ENCODE results near the gene KIAA0586.
A peak's percentile ranks its signal among the peaks of the same experiment; 100 is the strongest.
"Not testable (repeated sequence)": the region's sequence is repeated elsewhere in the genome, so short reads cannot be mapped to it uniquely, and the experiment has no call there.

The KIAA0586 gene

GRCh38 chr14:58427281-58428117 is at the start of gene KIAA0586, which contains the start of gene TIMM9:
Gene KIAA0586, plus strand, starts transcription at chr14:58427719. Its CDS starts 546 bp downstream, at chr14:58428265.
Gene TIMM9, minus strand, starts transcription at chr14:58427531. Its CDS starts 15,586 bp downstream, at chr14:58411945.
- peak; percentile 98 for DNase-seq

DNA sequence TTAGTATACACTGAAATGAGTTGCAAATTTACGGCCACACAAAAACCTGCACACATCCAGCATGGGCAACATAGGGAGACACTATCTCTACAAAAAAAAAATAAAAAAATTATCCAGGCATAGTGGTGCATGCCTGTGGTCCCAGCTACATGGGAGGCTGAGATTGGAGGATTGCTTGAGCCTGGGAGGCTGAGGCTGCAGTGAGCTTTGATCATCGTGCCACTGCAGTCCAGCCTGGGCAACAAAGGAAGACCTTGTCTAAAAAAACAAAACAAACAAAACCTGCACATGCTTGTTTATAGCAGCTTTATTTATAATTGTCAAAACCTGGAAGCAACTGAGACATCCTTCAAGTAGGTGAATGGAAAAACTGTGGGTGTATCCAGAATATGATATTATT is 36.7 kb upstream of the KIAA0586 start:
- DNase-seq, result no peak

- DNase-seq, result no peak
Observed at GRCh38 chr14:58395562-58395811, 32.0 kb upstream of the KIAA0586 start.

GRCh38 chr14:58395812-58396788 is 31.4 kb upstream of the KIAA0586 start, which contains the start of gene TOMM20L:
Gene TOMM20L, plus strand, starts transcription at chr14:58395930. Its CDS starts 28 bp downstream, at chr14:58395958.
- DNase-seq, result peak; percentile 83

DNA sequence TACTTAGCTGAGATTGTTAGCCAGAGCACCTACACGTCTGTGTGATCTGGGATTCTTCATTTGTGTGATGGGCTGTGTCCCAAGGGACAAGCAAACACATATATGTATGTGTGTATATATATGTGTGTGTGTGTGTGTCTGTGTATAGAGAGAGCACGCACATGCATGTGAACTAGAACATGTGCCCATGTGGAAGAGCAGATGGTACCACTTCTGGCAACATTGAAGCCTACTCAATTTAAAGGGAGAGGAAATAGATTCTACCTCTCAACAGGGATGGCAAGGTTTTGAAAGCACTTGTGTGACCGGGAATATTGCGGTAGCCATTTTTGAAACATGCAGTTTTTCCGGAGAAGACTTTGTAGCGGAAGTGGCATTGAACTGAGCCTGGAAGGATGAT is 30.4 kb upstream of the KIAA0586 start:
- DNase-seq, result no peak

GRCh38 chr14:58398495-58398894 is 29.0 kb upstream of the KIAA0586 start:
- DNase-seq, result no peak

GRCh38 chr14:58398895-58399294 is 28.6 kb upstream of the KIAA0586 start:
- no peak for DNase-seq

GRCh38 chr14:58401587-58401986 is 25.9 kb upstream of the KIAA0586 start:
- DNase-seq, result no peak

- no peak for DNase-seq
Observed at GRCh38 chr14:58408681-58409215, 18.8 kb upstream of the KIAA0586 start.

DNA sequence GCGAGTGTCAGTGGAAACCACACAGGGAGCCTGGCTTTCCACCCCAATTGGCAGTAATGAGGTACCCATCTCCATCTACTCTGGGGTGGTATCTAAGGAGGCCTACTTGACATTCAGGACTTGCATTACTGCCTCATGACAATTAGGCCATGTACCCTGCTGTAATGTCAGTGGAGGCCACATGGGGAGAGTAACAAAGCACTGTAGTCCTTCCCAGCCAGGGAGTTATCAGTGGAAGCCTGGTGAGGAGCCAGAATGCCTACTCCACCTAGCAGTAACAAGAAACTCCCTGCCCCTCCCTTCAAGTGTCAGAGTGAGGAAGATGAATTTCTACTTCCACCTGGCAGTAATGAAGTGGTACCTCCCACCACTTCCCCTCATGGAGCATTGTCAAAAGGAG is 12.7 kb upstream of the KIAA0586 start:
- DNase-seq, result no peak

GRCh38 chr14:58415636-58416547 is 11.6 kb upstream of the KIAA0586 start:
- DNase-seq, result no peak

DNA sequence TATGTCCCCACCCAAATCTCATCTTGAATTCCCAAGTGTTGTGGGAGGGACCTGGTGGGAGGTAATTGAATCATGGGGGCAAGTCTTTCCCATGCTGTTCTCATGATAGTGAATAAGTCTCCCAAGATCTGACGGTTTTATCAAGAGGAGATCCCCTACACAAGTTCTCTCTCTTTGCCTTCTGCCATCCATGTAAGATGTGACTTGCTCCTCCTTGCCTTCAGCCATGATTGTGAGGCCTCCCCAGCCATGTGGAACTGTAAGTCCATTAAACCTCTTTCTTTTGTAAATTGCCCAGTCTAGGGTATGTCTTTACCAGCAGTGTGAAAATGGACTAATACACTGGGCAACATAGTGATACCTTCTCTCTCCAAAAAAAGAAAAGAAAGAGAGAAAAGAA is 10.6 kb upstream of the KIAA0586 start:
- not testable (repeated sequence) for DNase-seq

GRCh38 chr14:58426670-58427280 is 744 bp upstream of the KIAA0586 start:
- no peak for DNase-seq

- peak; percentile 42 for DNase-seq
Observed at GRCh38 chr14:58428118-58428683, 682 bp downstream of the KIAA0586 start.

DNA sequence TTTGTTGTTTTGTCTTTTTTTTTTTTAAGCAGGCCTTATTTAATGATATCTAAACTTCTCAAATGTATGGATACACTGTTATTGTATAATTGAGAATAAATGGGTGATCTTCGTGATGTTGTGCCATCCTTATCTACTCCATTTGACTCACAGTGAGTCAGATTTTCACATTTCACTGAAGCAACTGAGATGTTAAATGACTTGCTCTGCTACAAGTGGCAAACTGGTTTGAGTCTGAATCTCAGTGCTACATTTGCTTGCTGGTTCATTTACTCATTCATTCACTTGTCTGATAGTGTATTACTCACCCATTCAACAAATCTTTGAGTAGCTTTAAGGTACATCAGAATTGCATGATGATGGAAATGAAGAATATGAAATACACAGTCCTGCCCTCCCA is 2.6 kb downstream of the KIAA0586 start:
- DNase-seq, result no peak

DNA sequence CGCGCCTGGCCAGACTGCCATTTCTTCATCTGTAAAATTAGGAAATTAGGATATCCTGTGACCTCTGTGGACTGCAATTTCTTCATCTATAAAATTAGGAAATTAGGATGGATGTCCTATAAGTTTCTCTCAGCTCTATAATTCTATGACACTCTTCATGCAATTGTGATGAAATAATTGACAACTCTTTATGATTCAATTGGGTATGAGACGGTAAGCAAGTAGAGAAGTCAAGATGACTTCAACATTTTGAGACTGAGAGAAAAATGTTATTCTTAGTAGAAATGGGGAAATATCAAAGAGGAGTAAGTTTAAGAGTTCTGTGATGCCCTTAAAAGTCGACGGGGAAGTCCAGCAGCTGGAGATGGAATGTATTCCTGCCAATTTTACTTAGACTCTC is 12.0 kb downstream of the KIAA0586 start:
- DNase-seq, result no peak

- no peak for DNase-seq
Observed at GRCh38 chr14:58444627-58445026, 17.1 kb downstream of the KIAA0586 start.

DNA sequence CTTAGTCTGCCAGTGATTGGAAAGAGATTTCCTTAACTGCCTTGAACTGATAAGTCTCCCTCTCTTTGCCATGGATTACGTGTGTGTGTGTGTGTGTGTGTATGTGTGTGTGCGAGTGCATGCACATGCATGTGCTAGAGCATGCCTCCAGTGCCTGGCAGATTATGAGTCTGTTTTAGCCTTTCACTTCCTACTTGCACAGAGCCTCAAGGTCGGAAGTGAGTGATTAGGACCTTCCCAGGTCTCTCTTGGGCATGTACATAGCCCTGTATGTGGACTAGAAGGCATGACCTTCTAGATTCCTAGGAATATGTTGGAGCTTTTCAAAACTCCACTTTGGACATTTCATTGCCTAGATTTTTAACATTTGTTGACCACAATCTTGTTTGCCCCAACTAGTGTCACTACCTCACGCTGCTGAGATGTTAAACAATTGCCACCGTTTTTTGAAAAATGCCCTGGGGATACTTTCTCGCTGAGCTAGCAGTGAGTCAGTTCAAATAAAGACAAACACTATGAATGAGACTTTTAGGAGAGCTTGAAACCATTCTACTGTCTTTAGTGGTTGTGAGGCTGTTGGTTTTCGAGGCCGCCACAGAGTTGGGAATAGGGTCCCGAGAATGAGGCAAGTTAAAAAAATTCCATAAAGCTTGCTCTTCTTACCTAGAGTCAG is 28.2 kb downstream of the KIAA0586 start:
- DNase-seq, result no peak

- DNase-seq, result no peak
Observed at GRCh38 chr14:58460772-58461171, 33.3 kb downstream of the KIAA0586 start.

- DNase-seq, result no peak
Observed at GRCh38 chr14:58463147-58463546, 35.6 kb downstream of the KIAA0586 start.

DNA sequence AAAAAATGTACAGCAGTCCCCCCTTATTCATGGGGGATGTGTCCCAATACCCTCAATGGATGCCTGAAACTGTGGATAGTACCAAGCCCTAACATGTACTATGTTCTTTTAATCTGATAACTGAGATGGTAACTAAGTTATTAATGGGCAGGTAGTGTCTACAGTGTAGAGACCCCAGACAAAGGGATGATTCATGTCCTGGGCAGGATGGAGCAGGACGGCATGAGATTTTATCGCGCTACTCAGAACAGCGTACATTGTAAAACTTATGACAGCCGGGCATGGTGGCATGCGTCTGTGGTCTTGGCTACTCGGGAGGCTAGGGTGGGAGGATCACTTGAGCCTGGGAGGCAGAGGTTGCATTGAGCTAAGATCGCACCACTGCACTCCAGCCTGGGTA is 37.1 kb downstream of the KIAA0586 start:
- no peak for DNase-seq
